SK-N-MC (cell line): ENCODE results near the gene NUDT21.
"Not testable (repeated sequence)": the region's sequence is repeated elsewhere in the genome, so short reads cannot be mapped to it uniquely, and the experiment has no call there.

Experiments used
- DNase-seq: peaks from one replicate; pipeline ENCODE4 v3.0.0-alpha.2; 2011; ENCODE audit warnings: low read depth, low spot score
- H3K27ac ChIP-seq: fragments of 200-600 bp; sonication (generic); 2 replicates; pipeline ENCODE4 v1.5.1; 2016; ENCODE audit warnings: mixed run types
- H3K36me3 ChIP-seq: fragments of 200-600 bp; sonication (generic); 2 replicates; pipeline ENCODE4 v1.6.1; 2017; ENCODE audit warnings: antibody characterized with exemption, low read length, mixed read lengths; ENCODE audit not compliant: insufficient read depth
- H3K4me3 ChIP-seq: fragments of 200-600 bp; sonication (generic); 2 replicates; pipeline ENCODE4 v1.5.1; 2016
- H3K9ac ChIP-seq: fragments of 200-600 bp; sonication (generic); 2 replicates; pipeline ENCODE4 v1.8.0; 2017; ENCODE audit warnings: mixed run types, mixed read lengths; ENCODE audit not compliant: insufficient read length
- H3K9me3 ChIP-seq: fragments of 200-600 bp; sonication (generic); 2 replicates; pipeline ENCODE4 v1.6.1; 2017; ENCODE audit warnings: low read depth, mild to moderate bottlenecking, antibody characterized with exemption, low read length, moderate library complexity, mixed read lengths
- EZH2 ChIP-seq: fragments of 200-600 bp; sonication (generic); IDR thresholded peaks from one replicate; pipeline ENCODE4 v1.6.1; 2017; ENCODE audit warnings: antibody characterized with exemption
- FOXP2 ChIP-seq: optimal IDR thresholded peaks from 2 replicates; pipeline ENCODE3; 2011; ENCODE audit warnings: mild to moderate bottlenecking, moderate library complexity; ENCODE audit not compliant: insufficient read depth; ENCODE audit errors: extremely low read length, control extremely low read depth
- POLR2AphosphoS5 ChIP-seq: IDR thresholded peaks from 2 replicates; pipeline ENCODE4 v1.6.1; 2012; ENCODE audit warnings: mild to moderate bottlenecking, low read depth, low read length, borderline replicate concordance

Gene NUDT21

DNA sequence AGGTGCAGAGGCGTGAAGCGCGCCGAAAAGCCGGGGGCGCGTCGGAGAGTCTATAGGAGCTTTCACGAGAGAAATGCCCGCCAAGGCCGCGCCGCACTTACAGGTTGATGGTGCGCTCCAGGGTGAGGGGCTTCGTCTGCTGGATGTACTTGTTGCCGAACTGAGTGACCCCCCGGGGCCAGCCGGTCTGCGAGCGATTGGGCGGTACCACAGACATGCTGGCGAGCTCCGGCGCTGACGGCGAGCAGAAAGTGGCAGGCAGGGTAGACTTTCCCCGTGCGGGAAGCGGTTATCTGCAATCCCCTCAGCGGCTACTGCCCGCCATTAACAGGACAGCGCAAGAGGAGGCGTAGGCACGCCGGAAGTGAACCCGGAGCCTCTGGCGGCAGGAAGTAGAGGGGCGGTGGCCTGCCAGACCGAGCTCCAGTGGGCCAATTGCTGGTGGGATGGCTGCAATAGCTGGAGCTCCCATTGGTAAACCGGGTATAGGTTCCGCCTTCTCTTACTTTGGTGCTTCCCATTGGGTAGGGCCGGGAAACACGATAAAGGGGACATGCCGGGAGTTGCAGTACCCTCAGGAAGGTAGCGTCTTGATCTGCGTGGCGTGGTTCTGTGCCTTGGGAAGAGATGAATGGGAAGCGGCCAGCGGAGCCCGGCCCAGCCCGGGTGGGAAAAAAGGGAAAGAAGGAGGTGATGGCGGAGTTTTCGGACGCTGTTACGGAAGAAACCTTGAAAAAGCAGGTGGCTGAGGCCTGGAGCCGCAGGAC is at the start of gene NUDT21, which contains the start of gene OGFOD1:
TSS of gene NUDT21 (minus strand) at position 347 of the 767 bp plus-strand sequence. CDS start at position 217, 130 bp downstream.
TSS of gene OGFOD1 (plus strand) at position 569 of the 767 bp plus-strand sequence. CDS start at position 628, 59 bp downstream.
- H3K36me3 ChIP-seq, result peaks cover 23% of the 10 kb centered on the region

GRCh38 chr16:56493815-56494214 is 42.7 kb upstream of the NUDT21 start:
- no peak overlapping the region for H3K4me3 ChIP-seq
- no peak for DNase-seq
- H3K36me3 ChIP-seq, result no peaks in the 10 kb centered on the region
- H3K9ac ChIP-seq, result no peak overlapping the region
- no peak overlapping the region for H3K27ac ChIP-seq
- TF ChIP-seq EZH2 (no peak), FOXP2 (no peak), POLR2AphosphoS5 (no peak)
- H3K9me3 ChIP-seq, result no peaks in the 10 kb centered on the region

More for the DNA sequence above, at the start of gene NUDT21, which contains the start of gene OGFOD1:
- H3K9ac ChIP-seq, result peak within 1 kb of the TSS; percentile 84
- H3K4me3 ChIP-seq, result peak within 1 kb of the TSS; percentile 85
- 0 out of 2 replicates have a peak within 1 kb of the TSS, but pooled peaks have one; percentile 31 for H3K27ac ChIP-seq
- DNase-seq, result peak; percentile 79
- peak; percentile 67; the same call in 1 of the 2 replicates for TF ChIP-seq POLR2AphosphoS5
- no peak for TF ChIP-seq EZH2
- TF ChIP-seq FOXP2, result no peak
- H3K9me3 ChIP-seq, result no peaks in the 10 kb centered on the region

- Histone ChIP-seq H3K36me3 (no peaks in the 10 kb centered on the region), H3K4me3 (no peak overlapping the region), H3K9ac (no peak overlapping the region), H3K27ac (no peak overlapping the region), H3K9me3 (no peaks in the 10 kb centered on the region)
- no peak for DNase-seq
- no peak for TF ChIP-seq POLR2AphosphoS5
Measured at GRCh38 chr16:56493126-56493525, 42.0 kb upstream of the NUDT21 start.

DNA sequence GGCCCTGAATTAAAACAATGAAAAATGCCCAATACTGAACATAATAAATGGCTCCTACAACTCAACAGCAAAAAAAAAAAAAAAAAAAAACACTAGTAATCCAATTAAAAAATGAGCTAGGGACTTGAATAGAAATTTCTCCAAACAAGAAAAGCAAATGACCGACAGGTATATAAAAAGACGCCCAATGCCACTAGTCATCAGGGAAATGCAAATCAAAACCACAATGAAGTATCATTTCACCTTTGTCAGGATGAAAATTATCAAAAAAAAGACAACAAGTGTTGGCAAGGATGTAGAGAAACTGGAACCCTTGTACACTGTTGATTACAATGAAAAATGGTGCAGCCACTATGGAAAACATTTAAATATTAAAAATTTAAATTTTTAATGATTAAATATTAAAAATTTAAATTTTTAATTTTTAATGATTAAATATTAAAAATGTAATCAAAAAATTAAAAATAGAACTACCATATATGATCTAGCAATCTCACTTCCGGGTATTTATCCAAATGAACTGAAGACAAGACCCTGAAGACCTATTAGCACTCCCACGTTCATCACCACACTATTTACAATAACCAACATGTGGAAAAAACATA is 40.6 kb upstream of the NUDT21 start:
- Histone ChIP-seq H3K9ac (no peak overlapping the region), H3K9me3 (no peaks in the 10 kb centered on the region), H3K27ac (no peak overlapping the region), H3K36me3 (no peaks in the 10 kb centered on the region), H3K4me3 (no peak overlapping the region)
- DNase-seq, result no peak
- no peak for TF ChIP-seq FOXP2
- TF ChIP-seq POLR2AphosphoS5, result no peak
- TF ChIP-seq EZH2, result no peak

- H3K4me3 ChIP-seq, H3K36me3 ChIP-seq, DNase-seq, H3K27ac ChIP-seq, H3K9me3 ChIP-seq, H3K9ac ChIP-seq: not testable (repeated sequence)
Measured at GRCh38 chr16:56488868-56489267, 37.7 kb upstream of the NUDT21 start.

GRCh38 chr16:56488035-56488434 is 36.9 kb upstream of the NUDT21 start:
- H3K4me3 ChIP-seq, result no peak overlapping the region
- no peaks in the 10 kb centered on the region for H3K9me3 ChIP-seq
- H3K9ac ChIP-seq, result no peak overlapping the region
- H3K36me3 ChIP-seq, result no peaks in the 10 kb centered on the region
- no peak overlapping the region for H3K27ac ChIP-seq
- no peak for DNase-seq
- TF ChIP-seq FOXP2 (no peak), POLR2AphosphoS5 (no peak)

DNA sequence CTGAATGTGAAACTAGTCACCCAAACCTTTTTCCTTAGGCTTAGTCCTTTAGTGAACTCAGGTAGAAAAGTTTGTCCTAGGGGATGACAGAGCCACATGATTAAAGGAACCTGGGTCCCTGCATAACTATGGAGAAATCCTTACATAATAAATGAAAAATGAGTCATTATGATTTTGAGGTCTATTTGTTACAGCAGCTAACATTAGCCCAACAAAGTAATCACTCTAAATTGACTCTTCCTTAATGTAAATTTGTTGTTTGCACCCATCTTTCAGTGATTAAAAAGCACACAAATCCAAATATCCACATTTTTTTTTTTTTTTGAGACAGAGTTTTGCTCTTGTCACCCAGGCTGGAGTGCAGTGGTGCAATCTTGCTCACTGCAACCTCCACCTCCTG is 32.3 kb upstream of the NUDT21 start:
- no peak overlapping the region for H3K27ac ChIP-seq
- no peak overlapping the region for H3K9ac ChIP-seq
- no peaks in the 10 kb centered on the region; the same call in 1 of the 2 replicates for H3K36me3 ChIP-seq
- DNase-seq, result no peak
- H3K4me3 ChIP-seq, result no peak overlapping the region
- no peak for TF ChIP-seq FOXP2
- no peak for TF ChIP-seq EZH2
- TF ChIP-seq POLR2AphosphoS5, result no peak
- no peaks in the 10 kb centered on the region for H3K9me3 ChIP-seq

DNA sequence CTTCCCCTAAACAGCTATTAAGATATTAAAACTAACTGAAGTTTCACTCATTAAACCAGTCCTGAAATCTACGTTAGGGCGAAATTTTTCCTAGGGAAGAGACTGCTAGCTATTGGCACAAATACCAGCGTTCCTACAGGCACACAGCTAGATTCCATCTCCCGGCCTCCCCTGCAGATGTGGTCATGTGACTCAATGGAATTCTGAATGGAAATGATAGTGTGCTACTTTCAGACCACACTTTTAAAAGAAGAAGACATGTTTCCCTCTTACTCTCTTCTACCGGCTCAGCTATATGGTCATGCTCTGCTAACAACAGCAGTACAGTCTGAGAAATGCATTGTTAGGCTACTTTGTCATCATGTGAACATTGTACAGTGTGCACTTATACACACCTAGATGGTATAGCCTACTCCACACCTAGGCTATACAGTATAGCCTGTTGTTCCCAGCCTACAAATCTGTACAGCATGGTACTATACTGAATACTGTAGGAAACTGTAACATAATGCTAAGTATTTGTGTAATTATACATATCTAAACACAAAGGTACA is 31.6 kb upstream of the NUDT21 start:
- no peak overlapping the region for H3K4me3 ChIP-seq
- H3K9me3 ChIP-seq, result no peaks in the 10 kb centered on the region
- no peaks in the 10 kb centered on the region; the same call in 1 of the 2 replicates for H3K36me3 ChIP-seq
- TF ChIP-seq FOXP2 (no peak), EZH2 (no peak), POLR2AphosphoS5 (no peak)
- no peak overlapping the region for H3K27ac ChIP-seq
- no peak overlapping the region for H3K9ac ChIP-seq
- DNase-seq, result no peak

DNA sequence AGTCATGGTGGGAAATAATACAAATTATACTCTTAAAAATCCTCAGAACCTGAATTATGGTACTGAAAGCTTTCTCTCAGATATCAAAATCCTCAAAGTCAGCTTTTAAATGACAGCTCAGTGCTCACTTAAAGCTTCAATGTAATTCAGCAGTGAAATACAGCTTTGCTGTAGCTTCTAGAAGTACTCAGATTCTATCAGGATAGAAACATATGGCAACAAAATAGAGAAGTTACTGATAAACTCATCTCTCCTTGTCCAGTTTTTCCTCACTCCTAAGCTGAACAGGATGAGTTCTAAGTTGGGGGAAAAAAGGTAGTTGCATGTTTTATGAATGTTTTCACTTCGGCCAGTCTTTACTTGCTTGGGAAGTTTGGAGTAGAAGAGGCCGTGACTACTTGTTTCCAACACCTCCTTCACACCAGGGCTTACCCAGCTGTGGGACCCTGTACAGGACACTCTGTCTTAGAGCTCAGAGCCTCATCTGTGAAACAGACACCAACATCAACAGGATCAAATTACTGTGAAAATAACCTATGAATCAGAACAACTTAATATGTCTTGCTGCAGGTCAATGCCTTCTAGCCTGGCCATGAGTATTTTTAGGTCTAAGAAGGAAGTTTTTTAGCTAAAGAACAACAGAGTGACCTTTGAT is 30.5 kb upstream of the NUDT21 start:
- DNase-seq, result no peak
- no peak overlapping the region for H3K4me3 ChIP-seq
- H3K9me3 ChIP-seq, result no peaks in the 10 kb centered on the region
- H3K9ac ChIP-seq, result no peak overlapping the region
- TF ChIP-seq EZH2, result no peak
- no peak for TF ChIP-seq POLR2AphosphoS5
- TF ChIP-seq FOXP2, result no peak
- H3K36me3 ChIP-seq, result peaks cover 7% of the 10 kb centered on the region; the same call in 1 of the 2 replicates
- H3K27ac ChIP-seq, result no peak overlapping the region
